ENCODE measurements around the gene MUC6.
"Not testable (repeated sequence)": the region's sequence is repeated elsewhere in the genome, so short reads cannot be mapped to it uniquely, and the experiment has no call there.

The MUC6 gene

DNA sequence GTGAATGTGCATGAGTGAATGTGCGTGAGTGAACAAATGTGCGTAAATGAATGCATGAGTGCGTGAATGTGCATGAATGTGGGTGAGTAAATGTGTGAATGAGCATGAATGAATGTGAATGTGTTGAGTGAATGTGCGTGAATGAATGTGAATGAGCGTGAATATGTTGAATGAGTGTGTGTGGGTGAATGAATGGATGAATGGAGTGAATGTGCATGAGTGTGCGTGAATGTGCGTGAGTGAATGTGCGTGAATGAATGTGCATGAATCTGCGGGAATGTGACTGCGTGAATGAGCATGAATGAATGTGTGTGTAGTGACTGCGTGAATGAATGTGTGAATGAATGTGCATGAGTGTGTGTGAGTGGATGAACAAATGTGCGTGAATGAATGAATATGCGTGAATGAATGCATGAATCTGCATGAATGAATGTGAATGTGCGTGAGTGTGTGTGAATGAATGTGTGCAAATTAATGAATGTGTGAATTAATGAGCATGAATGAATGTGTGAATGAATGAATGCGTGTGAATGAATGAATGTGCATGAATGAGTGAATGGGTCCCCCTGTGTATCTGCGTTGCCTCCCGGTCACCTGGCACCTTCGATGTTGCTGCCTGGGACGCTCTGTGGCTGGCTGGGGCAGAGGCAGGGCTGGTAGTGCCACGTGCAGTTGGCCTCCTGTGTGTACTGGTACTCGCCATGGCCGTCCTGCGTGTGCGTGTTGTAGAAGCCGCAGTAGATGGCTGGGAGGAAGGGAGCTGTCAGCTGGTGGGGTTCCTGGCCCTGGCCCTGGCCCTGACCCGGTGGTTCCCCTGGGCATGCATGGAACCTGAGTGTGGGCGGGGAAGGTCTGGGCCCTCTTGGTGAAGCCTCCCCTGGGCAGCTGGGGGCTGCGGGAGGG lies 13.4 kb downstream of the MUC6 start:
- DNase-seq = no peak

DNA sequence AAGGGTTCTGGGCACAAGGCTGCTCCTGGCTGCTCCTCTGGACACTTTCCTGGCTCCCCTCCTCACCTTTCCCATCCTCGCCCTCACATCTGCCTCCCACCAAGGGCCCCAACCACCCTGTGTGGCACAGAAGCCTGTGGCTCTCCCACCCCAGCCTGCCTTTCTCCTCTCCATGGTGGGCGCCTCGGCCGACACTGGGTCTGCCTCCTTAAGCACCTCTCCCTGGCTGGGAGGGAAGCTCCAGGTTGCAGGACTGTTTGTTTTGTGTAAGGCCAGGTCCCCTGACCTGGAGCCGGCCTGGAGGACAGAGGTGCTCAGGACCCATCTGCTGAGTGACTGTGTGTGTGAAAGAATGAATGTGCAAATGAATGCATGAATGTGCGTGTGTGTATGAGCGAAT lies 14.1 kb downstream of the MUC6 start:
- no peak for DNase-seq

DNA sequence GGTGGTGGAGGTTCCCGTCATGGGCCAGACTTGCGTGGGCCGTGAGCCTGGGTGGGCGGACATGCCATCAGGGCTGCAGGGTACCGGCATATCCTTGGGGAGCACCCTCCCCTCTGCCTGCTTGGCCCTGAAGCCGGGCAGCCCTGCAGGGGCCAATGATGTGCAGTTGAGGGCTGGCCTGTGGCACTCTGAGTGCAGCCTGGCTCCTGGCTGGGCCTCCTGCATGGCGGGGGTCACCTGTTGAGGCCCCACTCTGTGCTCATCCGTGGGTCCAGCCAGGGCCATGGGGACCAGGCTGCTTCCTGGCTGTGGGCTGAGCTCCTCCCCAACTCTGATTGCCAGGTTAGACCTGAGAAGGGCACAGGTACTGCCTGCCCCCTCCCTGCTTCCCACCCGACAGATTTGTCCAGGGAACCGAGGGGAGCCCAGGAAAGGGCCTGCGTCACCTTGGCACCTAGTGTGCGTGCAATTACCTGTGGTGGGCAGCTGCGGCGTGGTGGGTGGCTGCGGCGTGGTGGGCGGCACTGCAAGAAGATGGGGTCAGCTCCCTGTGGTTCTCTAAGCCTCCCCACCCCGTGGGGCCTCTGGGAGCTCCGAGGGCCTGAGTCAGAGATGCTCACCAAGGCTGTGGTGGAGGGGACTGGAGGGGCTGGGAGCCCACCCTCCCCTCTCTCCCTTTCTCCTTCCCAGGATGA lies 16.2 kb downstream of the MUC6 start:
- DNase-seq = no peak

DNA sequence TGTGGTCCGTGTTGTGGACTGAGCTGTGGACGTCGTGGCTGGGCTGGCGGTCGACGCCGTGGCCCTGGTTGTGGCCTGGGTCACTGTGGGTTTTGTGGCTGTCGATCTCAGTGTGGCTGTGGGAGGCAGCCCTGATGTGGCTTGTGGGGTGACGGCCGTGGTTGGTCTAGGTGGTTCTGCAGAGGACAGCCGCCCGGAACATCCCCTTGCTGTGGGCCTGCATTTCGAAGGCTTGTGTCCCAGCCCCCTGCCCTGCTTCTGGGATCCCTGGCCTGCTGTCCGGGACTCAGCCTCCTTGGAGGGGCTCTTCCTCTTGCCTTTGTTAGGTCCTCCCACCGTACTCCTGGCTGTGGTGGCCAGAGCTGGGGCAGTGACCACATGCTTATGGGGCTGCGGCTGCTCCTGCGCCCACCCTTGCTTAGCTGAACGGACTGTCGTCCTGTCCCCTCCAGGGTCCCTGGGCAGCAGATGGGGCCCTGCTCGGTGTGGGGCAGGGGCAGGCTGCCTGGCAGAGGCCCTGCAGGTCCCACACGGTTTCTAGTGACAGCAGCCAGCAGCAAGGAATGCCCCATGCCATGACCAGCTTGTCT lies 17.1 kb downstream of the MUC6 start:
- no peak for DNase-seq

DNA sequence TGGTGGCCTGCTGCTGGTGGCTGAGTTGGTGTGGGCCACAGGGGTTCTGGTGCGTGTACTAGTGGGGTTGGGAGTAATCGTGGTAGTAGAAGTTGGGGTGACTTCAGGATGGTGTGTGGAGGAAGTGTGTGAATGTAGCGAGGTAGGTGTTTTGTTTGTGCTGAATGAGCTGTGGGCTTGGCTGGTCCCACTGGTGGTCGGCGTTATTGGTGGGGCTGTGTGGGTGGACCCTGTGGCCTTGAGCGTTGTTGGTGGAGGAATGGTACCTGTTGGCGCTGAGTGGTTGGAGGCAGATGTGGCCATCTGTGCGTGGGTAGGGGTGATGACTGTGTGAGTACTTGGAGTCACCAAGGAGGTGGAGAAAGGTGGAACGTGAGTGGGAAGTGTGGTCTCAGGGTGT lies 18.4 kb downstream of the MUC6 start:
- no peak for DNase-seq

DNA sequence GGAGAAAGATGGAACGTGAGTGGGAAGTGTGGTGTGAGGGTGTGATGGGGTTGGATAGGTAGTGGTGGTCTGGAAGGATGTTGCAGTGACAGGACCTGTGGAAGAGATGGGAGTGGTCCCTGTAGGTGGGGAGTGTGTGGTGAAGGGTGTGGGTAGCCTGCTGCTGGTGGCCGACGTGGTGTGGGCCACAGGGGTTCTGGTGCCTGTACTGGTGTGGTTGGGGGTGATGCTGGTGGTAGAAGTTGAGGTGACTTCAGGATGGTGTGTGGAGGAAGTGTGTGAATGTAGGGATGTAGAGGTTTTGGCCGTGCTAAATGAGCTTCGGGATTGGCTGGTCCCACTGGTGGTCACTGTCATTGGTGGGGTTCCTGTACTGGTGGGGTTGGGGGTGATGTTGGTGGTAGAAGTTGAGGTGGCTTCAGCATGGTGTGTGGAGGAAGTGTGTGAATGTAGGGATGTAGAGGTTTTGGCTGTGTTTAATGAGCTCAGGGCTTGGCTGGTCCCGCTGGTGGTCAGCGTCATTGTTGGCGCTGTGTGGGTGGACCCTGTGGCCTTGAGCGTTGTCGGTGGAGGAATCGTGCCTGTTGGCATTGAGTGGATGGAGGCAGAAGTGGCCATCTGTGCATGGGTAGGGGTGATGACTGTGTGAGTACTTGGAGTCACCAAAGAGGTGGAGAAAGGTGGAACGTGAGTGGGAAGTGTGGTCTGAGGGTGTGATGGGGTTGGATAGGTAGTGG lies 19.1 kb downstream of the MUC6 start:
- no peak for DNase-seq

- not testable (repeated sequence) for DNase-seq
Observed at GRCh38 chr11:1016610-1017126, 19.9 kb downstream of the MUC6 start.

GRCh38 chr11:1015826-1016545 lies 20.5 kb downstream of the MUC6 start:
- no peak for DNase-seq

DNA sequence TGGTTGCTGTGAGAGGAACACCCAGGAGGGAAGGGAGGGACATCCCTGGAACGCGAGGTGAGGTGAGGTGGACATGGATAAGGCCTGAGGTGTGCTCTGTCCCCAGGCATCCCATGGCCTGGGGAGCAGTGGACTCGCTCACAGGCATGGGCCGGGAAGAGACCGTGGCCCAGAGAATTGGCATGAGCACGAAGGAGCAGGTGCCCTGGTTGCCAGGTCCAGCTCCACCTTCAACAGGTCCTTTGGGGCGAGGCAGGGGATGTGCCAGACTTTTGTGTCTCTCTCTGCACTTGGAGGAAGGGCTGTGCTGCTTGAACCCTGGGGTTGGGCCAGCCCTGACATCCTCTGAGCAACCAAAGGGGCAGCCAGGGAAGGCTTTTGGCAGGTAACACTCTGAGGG lies 21.5 kb downstream of the MUC6 start:
- no peak for DNase-seq

- no peak for DNase-seq
Observed at GRCh38 chr11:1014276-1014675, 22.2 kb downstream of the MUC6 start.

DNA sequence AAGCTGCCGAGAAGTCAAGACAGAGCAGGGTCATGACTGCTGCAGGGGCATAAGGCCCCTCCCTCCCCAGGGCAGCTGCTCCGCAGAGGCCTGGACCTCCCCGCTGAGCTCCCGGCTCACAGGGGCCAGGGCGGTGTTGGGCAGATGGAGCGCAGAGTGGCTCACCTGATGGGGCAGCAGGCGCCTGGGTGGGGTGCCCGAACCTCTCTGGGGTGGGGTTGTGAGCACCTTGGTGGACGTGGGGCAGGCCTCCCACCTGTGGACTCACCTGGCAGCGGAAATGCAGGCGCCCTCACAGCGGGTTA lies 22.9 kb downstream of the MUC6 start:
- DNase-seq = no peak

DNA sequence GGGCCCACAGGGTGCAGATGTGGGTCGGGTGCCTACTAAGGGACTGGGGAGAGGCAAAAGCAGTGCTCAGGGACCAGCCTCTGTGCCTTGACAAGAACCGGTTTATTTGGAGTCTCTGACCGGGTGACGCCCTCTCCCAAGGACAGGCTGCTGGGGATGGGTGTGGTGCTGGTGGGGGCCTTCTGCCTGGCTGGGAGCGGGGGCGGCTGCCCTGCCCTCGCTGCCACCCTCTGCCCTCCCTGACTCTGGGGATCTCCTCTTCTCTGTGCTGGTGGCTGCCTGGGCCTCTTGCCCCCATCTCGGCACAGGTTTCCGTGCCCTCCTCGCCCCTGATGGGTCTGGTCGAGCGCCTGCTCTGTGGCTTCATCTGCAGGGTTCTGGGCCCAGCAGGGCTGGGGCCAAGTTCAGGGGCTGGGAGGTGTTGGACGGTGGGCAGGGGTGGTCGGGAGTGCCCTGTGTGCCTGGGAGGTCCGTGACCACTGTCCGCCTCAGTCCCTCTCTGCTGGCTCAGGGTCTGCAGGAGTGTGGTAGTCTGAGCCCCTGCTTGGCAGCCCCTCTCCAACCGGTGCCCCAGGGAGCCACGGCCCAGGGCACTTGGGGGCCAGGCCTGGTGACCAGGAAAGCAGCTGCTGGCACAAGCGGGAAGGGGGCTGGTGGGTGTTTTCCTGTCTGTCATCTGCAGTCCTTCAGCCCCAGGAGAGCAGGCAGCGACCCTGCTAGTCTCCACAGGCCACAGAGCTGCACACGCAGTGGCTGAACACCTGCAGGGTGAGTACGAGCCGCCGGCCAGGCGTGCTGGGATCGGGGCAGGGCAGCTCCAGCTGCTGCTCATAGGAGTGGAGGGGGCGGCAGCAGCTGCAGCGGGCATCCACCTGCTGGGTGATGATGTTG lies 23.5 kb downstream of the MUC6 start:
- DNase-seq = no peak

DNA sequence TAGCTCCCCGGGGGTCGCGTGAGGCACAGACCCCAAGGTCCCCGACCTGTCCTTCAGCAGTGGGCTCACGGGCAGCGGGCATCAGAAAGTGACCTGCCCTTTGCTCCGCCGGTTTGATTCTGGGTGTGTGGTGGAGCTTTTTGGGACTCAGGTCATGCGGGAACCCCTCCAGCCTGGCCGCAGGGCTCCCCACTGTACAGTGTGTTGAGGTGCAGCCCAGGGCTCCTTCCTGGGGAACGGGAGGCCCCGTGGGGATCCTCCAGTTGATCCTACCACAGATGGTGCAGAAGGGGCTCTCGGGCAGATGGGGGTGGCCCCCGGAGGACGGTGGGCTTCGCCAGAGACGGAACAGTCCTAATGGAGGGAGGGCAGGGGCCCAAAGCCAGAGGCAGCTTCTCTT lies 24.2 kb downstream of the MUC6 start:
- no peak for DNase-seq

DNA sequence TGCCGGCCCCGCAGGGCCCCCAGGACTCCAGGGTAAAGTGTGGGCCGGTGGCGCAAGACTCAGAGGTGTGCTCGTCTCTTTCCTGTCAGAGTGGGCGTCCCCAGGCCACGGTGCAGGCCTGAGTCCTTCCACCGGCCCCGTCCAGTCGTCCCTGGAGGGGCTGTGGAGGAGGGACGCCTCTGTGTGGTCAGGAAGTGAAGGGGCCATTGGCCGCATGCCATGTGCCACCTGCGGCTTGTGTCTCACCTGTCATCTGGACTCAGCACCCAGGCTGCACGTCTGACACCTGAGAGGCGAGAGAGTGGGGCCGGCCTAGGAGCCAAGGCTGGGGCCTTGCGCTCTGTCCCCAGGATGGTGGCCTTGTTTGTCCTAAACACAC lies 25.2 kb downstream of the MUC6 start:
- no peak for DNase-seq

DNA sequence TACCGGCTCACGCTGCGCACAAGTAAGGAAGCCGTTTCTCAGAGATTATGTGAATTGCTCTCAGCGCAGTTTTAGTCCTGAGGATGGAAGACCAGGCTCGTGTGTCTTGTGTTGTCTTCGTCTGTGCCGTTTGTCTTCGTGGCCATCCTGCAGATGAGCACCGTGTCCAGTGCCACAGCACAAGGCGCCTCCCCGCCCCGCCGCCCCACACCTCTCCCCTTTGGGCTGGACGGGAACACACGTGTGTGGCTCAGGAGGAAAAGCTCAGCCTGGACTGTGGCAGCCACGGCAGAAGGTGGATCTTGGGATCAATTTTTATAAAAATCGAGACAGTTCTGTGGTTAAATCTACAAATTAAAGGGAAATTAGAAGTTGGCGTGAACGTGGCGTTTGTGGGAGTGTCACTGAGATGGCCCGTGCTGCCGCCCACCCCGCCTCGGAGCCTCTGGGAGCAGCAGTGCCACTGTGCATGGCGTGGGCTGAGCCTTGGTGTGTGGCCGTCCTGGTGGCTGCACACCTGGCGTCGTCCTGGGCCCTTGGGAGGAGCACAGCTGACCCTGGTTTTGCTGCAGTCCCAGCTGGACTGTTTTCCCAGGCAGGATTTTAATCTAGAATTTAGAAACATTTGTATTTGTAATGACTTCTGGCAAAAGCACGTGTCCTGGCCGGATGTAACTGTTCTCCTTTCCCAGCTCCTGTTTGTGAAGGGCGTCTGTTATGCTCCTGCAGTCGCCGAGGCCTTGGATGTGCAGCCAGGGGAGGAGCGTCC lies 25.8 kb downstream of the MUC6 start:
- no peak for DNase-seq

GRCh38 chr11:1009991-1010390 lies 26.5 kb downstream of the MUC6 start:
- DNase-seq = no peak

GRCh38 chr11:1009371-1009770 lies 27.1 kb downstream of the MUC6 start:
- DNase-seq = no peak

- no peak for DNase-seq
Observed at GRCh38 chr11:1008803-1009145, 27.7 kb downstream of the MUC6 start.

DNA sequence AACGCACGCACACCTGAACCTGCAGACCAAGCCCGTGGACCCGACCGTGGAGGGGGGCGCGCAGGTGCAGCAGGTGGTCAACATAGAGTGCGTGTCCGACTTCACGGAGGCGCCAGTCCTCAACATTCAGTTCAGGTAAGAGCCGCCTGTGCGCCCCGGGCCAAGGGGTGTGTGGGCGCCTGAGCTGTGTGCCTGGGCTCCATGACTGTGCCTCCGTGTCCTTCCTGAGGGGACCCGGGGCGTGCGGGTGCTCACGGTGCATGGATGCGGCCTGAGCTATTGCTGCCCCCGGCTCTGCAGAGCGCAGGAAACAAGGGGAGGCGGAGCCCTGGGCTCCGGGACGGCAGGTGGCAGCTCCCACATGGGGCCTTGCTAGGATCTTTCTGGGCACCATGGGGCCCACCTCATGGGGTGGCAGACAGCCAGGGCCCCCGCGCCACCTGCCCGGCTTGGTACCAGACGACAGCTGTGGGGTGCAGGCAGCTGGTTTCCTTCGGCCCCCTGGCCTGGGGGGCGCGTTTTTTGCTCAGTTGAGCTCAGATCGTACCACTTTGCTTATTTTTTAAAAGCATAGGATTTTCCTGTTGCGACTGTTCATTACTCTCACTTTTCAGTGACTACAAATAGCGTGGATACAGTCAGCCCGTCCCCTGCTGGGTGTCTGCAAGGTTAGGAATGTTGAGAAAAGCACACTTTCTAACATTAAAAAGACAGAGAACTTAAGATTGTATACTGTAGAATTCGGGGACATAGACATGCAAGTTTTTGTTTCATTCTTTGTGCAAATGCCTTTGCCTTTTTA lies 28.3 kb downstream of the MUC6 start:
- no peak for DNase-seq

DNA sequence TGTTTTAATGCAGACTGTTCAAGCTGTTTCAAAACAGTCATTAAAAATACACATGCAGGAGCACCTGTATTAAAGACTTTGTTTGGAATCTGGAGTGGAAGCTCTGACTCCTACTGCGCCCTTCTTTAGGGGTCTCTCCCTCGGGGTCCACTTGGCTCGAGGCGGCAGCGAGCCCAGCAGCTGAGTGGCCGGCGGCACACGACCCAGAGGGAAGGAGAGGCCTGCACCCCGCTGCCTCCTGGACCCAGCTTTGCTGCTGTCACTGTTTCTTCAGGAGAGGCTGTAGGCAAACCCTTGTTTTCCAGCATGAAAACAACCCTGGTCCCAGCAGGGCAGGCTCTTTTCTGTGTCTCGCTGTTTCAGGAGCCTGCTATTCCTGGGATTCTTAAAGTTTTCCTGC lies 29.2 kb downstream of the MUC6 start:
- no peak for DNase-seq
